Bronchial epithelial cell (primary cell): ENCODE measurements around the gene ZNF573. TPM values are rescaled to one million over a fixed set of nuclear protein-coding genes. Genes with fewer than 3 reads are reported as not detected.
A peak's percentile ranks its signal among the peaks of the same experiment; 100 is the strongest.

Experiments used
- DNase-seq: peaks from one replicate; pipeline ENCODE4 v3.0.0-alpha.2; 2010; ENCODE audit warnings: low read depth
- FAIRE-seq: peaks from 2 replicates; lab custom pipeline; 2011; peaks lifted over from hg19 to GRCh38; lab: Jason Lieb, UNC
- H3K27me3 ChIP-seq: 2 replicates; pipeline ENCODE4 v1.5.1; 2011; ENCODE audit warnings: low read length; ENCODE audit not compliant: control insufficient read depth, insufficient read depth
- H3K36me3 ChIP-seq: 2 replicates; pipeline ENCODE4 v1.5.1; 2011; ENCODE audit warnings: low read length; ENCODE audit not compliant: control insufficient read depth, insufficient read depth
- H3K4me3 ChIP-seq: 2 replicates; pipeline ENCODE4 v1.5.1; 2011; ENCODE audit warnings: mild to moderate bottlenecking, low read depth, low read length, control low read depth
- CTCF ChIP-seq: IDR thresholded peaks from 2 replicates; pipeline ENCODE4 v1.5.1; 2011; ENCODE audit warnings: mild to moderate bottlenecking, moderate library complexity, low read length, control low read depth, inconsistent platforms; ENCODE audit not compliant: insufficient read depth, severe bottlenecking
- total RNA-seq: library from RNA; depleted of rRNA; stranded (reverse); fragments of >200 nt; gene quantifications from 2 replicates; pipeline ENCODE4 v1.2.1, GENCODE V29; 2014

ZNF573 gene
- total RNA-seq, 1 donor from 2014 or later, result 6.6 TPM

GRCh38 chr19:37725181-37725580 lies 54.2 kb downstream of the ZNF573 start:
- TF ChIP-seq CTCF, result no peak
- no peak for DNase-seq
- Histone ChIP-seq H3K36me3 (no peaks in the 10 kb centered on the region), H3K4me3 (no peak overlapping the region), H3K27me3 (no peaks in the 10 kb centered on the region)
- FAIRE-seq, result no peak

DNA sequence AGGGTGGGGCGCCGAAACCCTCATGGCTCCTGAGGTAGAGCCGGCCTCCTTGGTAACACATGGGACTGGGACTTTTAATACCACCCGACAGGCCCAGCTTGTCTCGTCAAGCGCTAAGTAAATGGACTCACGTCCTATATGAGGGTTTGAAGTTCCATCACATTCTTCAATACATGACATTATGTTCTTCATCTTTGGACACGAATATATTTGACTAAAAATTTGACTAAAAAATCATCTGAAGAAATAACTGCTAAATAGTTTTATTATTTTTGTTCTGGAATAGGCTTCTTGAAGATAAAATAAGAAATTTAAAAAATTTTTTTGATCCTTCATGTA lies 59.5 kb downstream of the ZNF573 start:
- no peak for DNase-seq
- Histone ChIP-seq H3K4me3 (peak overlapping the region; percentile 71), H3K36me3 (no peaks in the 10 kb centered on the region), H3K27me3 (no peaks in the 10 kb centered on the region)
- no peak for FAIRE-seq
- no peak for TF ChIP-seq CTCF

DNA sequence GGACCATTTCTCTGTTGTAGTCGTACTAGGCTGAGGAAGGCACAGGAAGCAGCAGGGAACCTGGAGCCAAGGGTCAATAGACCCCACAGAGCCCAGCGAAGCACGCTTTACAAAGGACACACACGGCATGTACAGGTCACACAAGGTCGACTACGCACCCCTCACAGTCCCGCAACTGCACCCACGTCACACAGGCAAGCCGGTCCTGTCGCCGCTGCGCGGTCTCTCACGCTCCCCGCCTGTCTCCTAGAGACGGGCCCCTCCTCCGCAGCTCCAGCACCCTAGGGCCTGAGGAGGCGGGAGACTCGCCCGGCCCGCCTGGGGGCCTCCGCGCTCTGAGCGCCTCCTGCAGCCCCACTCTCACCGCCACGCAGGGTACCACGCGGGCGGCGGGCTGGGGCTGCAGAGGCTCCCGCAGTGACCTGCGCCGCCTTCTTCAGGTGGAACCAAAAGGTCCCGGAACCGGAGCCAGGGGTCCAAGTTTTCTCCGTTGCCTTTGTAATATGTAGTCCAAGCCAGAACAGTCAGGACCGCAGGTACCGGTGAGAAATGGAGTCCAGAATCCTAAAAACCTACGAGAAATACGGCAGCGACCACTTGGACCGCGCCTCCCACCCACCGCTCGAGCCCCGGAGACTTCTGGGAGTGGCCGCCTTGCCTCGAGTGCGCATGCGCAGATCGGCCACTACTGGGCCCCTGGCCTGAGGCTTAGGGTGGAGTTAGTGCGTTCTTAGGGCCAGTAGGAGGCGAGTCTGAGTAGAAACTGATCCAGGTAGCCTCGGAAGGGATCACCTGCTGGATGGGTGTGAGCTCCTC lies 60.1 kb downstream of the ZNF573 start, which contains the start of gene ZNF607:
TSS of gene ZNF607 (minus strand) at position 651 of the 816 bp plus-strand sequence. CDS start 8,143 bp downstream, outside the sequence.
- peak; percentile 78 for TF ChIP-seq CTCF
- Histone ChIP-seq H3K4me3 (peak within 1 kb of the TSS; percentile 71), H3K27me3 (no peaks in the 10 kb centered on the region), H3K36me3 (no peaks in the 10 kb centered on the region)
- DNase-seq (peak; percentile 89), FAIRE-seq (peak; percentile 58)

DNA sequence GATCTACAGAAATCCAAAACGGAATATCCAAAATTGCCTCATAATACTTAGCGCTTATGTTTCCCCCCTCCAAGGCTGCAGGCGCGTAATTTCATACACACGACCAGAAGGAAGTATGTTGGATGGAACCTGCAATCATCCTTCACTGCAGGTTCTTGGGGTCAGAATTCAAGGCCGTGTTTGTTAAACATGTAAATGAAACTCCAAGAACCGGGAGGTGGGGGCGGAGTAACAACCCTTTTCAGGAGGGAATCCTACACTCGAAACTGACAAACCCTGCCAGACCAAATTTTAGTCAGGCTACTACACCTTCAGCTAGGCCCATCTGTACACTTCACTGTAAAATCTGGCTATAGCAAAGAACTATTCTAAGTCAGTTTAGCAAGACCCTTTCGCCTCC lies 61.1 kb downstream of the ZNF573 start:
- Histone ChIP-seq H3K27me3 (no peaks in the 10 kb centered on the region), H3K36me3 (no peaks in the 10 kb centered on the region), H3K4me3 (peak overlapping the region; percentile 71)
- no peak for DNase-seq
- no peak for FAIRE-seq
- no peak for TF ChIP-seq CTCF

DNA sequence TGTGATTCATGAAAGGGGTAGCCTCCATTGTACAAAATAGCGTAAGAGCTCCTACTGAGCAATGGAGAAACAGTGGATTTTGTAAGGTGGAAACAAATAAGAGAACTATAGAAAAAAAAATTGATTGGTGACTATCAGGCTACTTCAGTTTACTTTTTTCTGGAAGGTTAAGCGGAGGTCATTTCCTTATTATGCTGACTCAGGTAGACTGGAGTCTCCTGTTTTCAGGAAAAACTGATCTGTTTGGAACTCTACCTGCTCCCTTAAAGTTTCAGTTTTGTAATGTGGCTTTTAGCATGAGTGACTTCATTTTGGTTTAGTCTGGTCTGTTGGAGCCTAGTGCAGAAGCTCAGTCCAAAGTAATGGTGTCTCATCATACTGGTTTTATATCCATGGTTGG lies 63.2 kb downstream of the ZNF573 start:
- no peak for DNase-seq
- no peaks in the 10 kb centered on the region for H3K27me3 ChIP-seq
- TF ChIP-seq CTCF, result no peak
- FAIRE-seq, result no peak
- no peaks in the 10 kb centered on the region for H3K36me3 ChIP-seq
- no peak overlapping the region for H3K4me3 ChIP-seq

- no peak for FAIRE-seq
- peaks cover 2% of the 10 kb centered on the region for H3K36me3 ChIP-seq
- H3K4me3 ChIP-seq, result no peak overlapping the region
- no peaks in the 10 kb centered on the region for H3K27me3 ChIP-seq
- no peak for TF ChIP-seq CTCF
- no peak for DNase-seq
Measured at GRCh38 chr19:37706052-37706605, 73.3 kb downstream of the ZNF573 start.
